HepG2 (cell line): ENCODE results near the gene IRF5. TPM values are rescaled to one million over a fixed set of nuclear protein-coding genes. Genes with fewer than 3 reads are reported as not detected.

Source experiments
- ATAC-seq: fragments of 200-7000 bp; cut with Tn5 transposase; 3 replicates; pipeline ENCODE4 v1.9.1; 2020; ENCODE audit warnings: mild to moderate bottlenecking, moderate library complexity
- BruUV-seq: library from RNA; stranded (reverse); fragments of 400-500 nt; replicated peaks from 2 replicates; lab custom pipeline; 2021; lab: Mats Ljungman, UMichigan
- CTCF ChIA-PET: fragments of 300-600 bp; formaldehyde crosslinking; extraction: SDS; loops from one replicate; lab custom pipeline; 2021; ENCODE audit warnings: low total read pairs, inconsistent platforms, low intra/inter-chr PET ratio; lab: Yijun Ruan, JAX
- POLR2A ChIA-PET: fragments of 350-600 bp; sonication (Branson Sonifier 250); formaldehyde crosslinking; loops from one replicate; lab custom pipeline; 2020; ENCODE audit warnings: antibody characterized with exemption, inconsistent platforms; lab: Yijun Ruan, JAX
- DNase-seq: peaks from one replicate; pipeline ENCODE4 v3.0.0-alpha.2; 2015; ENCODE audit warnings: low spot score
- FAIRE-seq: peaks from 3 replicates; lab custom pipeline; 2011; peaks lifted over from hg19 to GRCh38; lab: Jason Lieb, UNC
- H2AFZ ChIP-seq: one replicate; pipeline ENCODE4 v1.6.1; 2011; ENCODE audit warnings: low read length, inconsistent platforms
- H3K27ac ChIP-seq: fragments of 300-600 bp; 3 replicates; pipeline ENCODE4 v1.8.0; 2011; ENCODE audit warnings: mixed run types, mild to moderate bottlenecking, mixed read lengths, low read length, inconsistent platforms; ENCODE audit not compliant: insufficient read depth; ENCODE audit errors: extremely low read length
- H3K27me3 ChIP-seq, 2 experiments: fragments of 200-600 bp in 1 of 2; 2 replicates in 1 of 2; 3 replicates in 1 of 2; pipeline versions ENCODE4 v1.6.0 to v1.8.0; 2011; ENCODE audit warnings: low read length in 2 of 2, mild to moderate bottlenecking in 2 of 2, moderate library complexity in 2 of 2, inconsistent platforms in 1 of 2; ENCODE audit not compliant: insufficient read depth in 2 of 2, control insufficient read depth in 1 of 2
- H3K36me3 ChIP-seq, 2 experiments: fragments of 200-600 bp in 1 of 2; replicated peaks in 1 of 2; 2 replicates in 1 of 2; 3 replicates in 1 of 2; pipeline versions ENCODE4 v1.5.1 to v1.8.0; 2011; ENCODE audit warnings: low read length in 2 of 2, inconsistent platforms in 1 of 2; ENCODE audit not compliant: insufficient read depth in 2 of 2, control insufficient read depth in 1 of 2
- H3K4me1 ChIP-seq: 2 replicates; pipeline ENCODE4 v1.5.1; 2012; ENCODE audit warnings: low read length, inconsistent platforms; ENCODE audit not compliant: insufficient read depth
- H3K4me2 ChIP-seq: 2 replicates; pipeline ENCODE4 v1.6.0; 2011; ENCODE audit warnings: low read depth, low read length, inconsistent platforms
- H3K4me3 ChIP-seq, 3 experiments: fragments of 200-600 bp in 1 of 3; sonication (generic), shearing (Covaris generic) in 1 of 3; replicated peaks in 1 of 3; 2 replicates each; pipeline ENCODE4 v1.5.1; 2011 to 2016; ENCODE audit warnings: low read length in 3 of 3, inconsistent platforms in 2 of 3, low read depth in 2 of 3, mild to moderate bottlenecking in 2 of 3, control low read depth in 1 of 3, mixed read lengths in 1 of 3; ENCODE audit not compliant: insufficient read depth in 1 of 3
- H3K79me2 ChIP-seq: one replicate; pipeline ENCODE4 v1.6.1; 2011; ENCODE audit warnings: low read length, inconsistent platforms; ENCODE audit not compliant: insufficient read depth
- H3K9ac ChIP-seq: 2 replicates; pipeline ENCODE4 v1.6.0; 2011; ENCODE audit warnings: mild to moderate bottlenecking, low read depth, low read length, inconsistent platforms; ENCODE audit not compliant: insufficient read depth
- H3K9me3 ChIP-seq: 2 replicates; pipeline ENCODE4 v1.5.1; 2012; ENCODE audit warnings: mild to moderate bottlenecking, low read length
- H4K20me1 ChIP-seq: 2 replicates; pipeline ENCODE4 v1.6.0; 2011; ENCODE audit warnings: inconsistent platforms, mild to moderate bottlenecking, low read length, moderate library complexity; ENCODE audit not compliant: insufficient read depth
- CEBPZ ChIP-seq: IDR thresholded peaks from 2 replicates; pipeline ENCODE4 v1.6.1; 2012; ENCODE audit warnings: low read length, improper control_type of control experiment
- SATB2 ChIP-seq: sonication (generic); formaldehyde crosslinking; IDR thresholded peaks from 2 replicates; pipeline ENCODE4 v1.5.0; 2020; ENCODE audit warnings: missing genetic modification reagents
- SMAD9 ChIP-seq: sonication (generic); formaldehyde crosslinking; IDR thresholded peaks from 2 replicates; pipeline ENCODE4 v1.5.1; 2020; ENCODE audit warnings: mild to moderate bottlenecking, missing genetic modification reagents
- SMARCC2 ChIP-seq: fragments of 450-650 bp; IDR thresholded peaks from 2 replicates; pipeline ENCODE4 v1.6.1; 2017; ENCODE audit warnings: antibody characterized with exemption, mild to moderate bottlenecking
- TARDBP ChIP-seq: sonication (generic); formaldehyde crosslinking; IDR thresholded peaks from 2 replicates; pipeline ENCODE4 v1.8.0; 2022; ENCODE audit warnings: mild to moderate bottlenecking, missing genetic modification reagents
- ZNF30 ChIP-seq: sonication (generic); formaldehyde crosslinking; IDR thresholded peaks from 2 replicates; pipeline ENCODE4 v1.5.0; 2020; ENCODE audit warnings: mild to moderate bottlenecking, missing genetic modification reagents
- ZNF768 ChIP-seq: sonication (generic); formaldehyde crosslinking; IDR thresholded peaks from 2 replicates; pipeline ENCODE4 v1.4.0; 2020; ENCODE audit warnings: missing genetic modification reagents
- ZSCAN22 ChIP-seq: sonication (generic); formaldehyde crosslinking; IDR thresholded peaks from 2 replicates; pipeline ENCODE4 v1.4.0; 2020; ENCODE audit warnings: mild to moderate bottlenecking, missing genetic modification reagents
- WGBS: methylation state at CpG from one replicate; pipeline ENCODE4 v1.1.6; 2017; ENCODE audit warnings: low lambda C conversion rate; 5-methylcytosine and 5-hydroxymethylcytosine counted together
- in situ Hi-C: cut with HindIII; loops from 2 replicates; pipeline ENCODE4 v1.10.0; 2017; ENCODE audit warnings: low pct_unique_long_range_greater_than_20kb; ENCODE audit not compliant: extremely low pct_ligation_motif_present
- intact Hi-C: fragments of 100-400 bp; cut with micrococcal nuclease; formaldehyde crosslinking; loops from one replicate; pipeline ENCODE4 v1.10.0; 2022; ENCODE audit not compliant: unreplicated experiment
- polyA plus RNA-seq, 8 experiments: library from polyadenylated mRNA; depleted of rRNA in 3 of 8; stranded (reverse) in 7 of 8; unstranded in 1 of 8; fragments of >200 nt; fragmentation: Illumina TruSeq in 4 of 8; extraction: Trizol in 4 of 8; gene quantifications; 2 replicates each; pipeline versions ENCODE4 v1.2.1 to v1.2.3, GENCODE V29; 2011 to 2016; ENCODE audit warnings: low read depth in 4 of 8, missing spikeins in 1 of 8, mixed read lengths in 1 of 8; ENCODE audit not compliant: insufficient read depth in 1 of 8
- total RNA-seq, 5 experiments: library from RNA; depleted of rRNA; stranded (reverse); fragments of >200 nt; fragmentation: Illumina TruSeq; extraction: Trizol; gene quantifications; 2 replicates each; pipeline ENCODE4 v1.2.3, GENCODE V29; 2016; ENCODE audit warnings: low read depth in 1 of 5
- TF ChIP-seq, protein P1 (sequence below): sonication (generic); formaldehyde crosslinking; IDR thresholded peaks from 2 replicates; pipeline ENCODE4 v1.8.1; 2023; ENCODE audit warnings: mild to moderate bottlenecking, moderate library complexity, missing genetic modification reagents
- TF ChIP-seq, protein P2 (sequence below): sonication (generic); formaldehyde crosslinking; IDR thresholded peaks from 2 replicates; pipeline ENCODE4 v1.4.0; 2020; ENCODE audit warnings: missing genetic modification reagents

Gene IRF5
- total and polyA plus RNA-seq, 2 of the 13 experiments (the other 11 are each of a cell fraction or from before 2014, with no cell fraction given): 2.0 to 2.9 TPM

DNA sequence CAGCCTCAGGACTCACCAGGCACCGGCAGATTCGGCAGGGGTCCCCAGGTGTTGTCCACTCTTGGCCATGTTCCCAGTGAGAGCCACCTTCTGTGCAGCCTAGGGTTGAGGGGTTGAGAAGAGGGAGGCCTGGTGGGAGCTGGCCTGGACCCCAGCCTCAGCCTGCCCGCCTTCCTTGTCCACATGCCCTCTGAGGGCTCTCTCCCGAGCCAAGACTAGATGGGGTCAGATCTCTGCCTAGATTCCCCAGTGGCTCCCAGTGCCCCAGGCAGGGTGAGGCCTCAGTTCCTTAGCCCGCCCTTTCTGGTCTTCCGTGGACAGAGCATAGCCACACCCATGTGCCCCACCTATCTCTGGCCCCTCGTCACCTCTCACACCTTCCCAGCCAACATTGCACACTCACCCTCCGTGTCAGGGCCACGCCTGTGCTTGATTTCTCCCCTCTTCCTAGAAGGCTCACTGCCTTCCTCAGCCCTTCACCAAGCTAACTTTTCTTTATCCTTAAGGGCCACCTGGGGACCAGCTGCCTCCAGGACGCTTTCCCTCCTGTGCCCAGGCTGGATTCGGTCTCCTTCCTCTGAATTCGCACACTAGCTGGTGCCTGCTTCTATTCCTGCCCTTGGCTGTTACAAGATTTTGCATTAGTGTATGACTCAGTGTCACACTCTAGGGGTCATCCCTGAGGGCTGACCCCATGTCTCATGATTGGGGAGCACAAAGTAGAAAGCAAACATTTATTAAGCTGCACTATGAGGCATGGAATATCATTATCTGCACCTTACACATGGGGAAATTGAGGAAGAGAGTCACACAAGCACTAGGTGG lies 34.8 kb upstream of the IRF5 start (continued):
- TF ChIP-seq TARDBP (CRISPR knock-in tag) (no peak), CEBPZ (no peak), ZNF30 (CRISPR knock-in tag) (no peak)

GRCh38 chr7:128903621-128904361 lies 33.9 kb upstream of the IRF5 start:
- ATAC-seq: peak; percentile 21
- Histone ChIP-seq H3K4me1 (no peaks in the 10 kb centered on the region), H3K4me2 (no peak overlapping the region), H3K27me3 (peaks cover 0 to 11% of the 10 kb centered on the region in 2 experiments; a peak in 2 of 5 replicates), H2AFZ (no peak overlapping the region), H4K20me1 (no peaks in the 10 kb centered on the region), H3K9me3 (peaks cover 8% of the 10 kb centered on the region), H3K79me2 (no peaks in the 10 kb centered on the region), H3K36me3 (no peaks in the 10 kb centered on the region), H3K4me3 (no peak overlapping the region), H3K27ac (no peak overlapping the region), H3K9ac (no peak overlapping the region)
- no peak for FAIRE-seq
- in situ Hi-C loops: no loop called here
- no peak for TF ChIP-seq SMAD9 (CRISPR knock-in tag)
- TF ChIP-seq, protein P1, sequence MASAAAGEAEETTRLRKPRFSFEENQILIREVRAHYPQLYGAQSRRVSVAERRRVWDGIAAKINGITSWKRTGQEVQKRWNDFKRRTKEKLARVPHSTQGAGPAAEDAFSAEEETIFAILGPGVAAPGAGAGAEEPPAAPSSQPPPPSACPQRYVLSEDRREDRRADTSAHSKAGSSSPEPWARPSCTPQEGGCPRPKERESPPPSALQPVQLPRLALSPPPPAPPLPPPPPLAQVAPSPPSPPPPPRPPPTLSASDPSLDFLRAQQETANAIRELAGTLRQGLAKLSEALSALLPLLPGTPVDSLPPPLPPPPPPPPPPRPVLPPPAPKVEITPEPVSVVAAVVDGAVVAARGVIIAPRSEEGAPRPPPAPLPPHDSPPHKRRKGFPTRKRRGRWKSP (CRISPR knock-in tag): no peak
- no peak for TF ChIP-seq SATB2 (CRISPR knock-in tag)
- TF ChIP-seq ZSCAN22: no peak
- TF ChIP-seq SMARCC2: no peak
- TF ChIP-seq, protein P2, sequence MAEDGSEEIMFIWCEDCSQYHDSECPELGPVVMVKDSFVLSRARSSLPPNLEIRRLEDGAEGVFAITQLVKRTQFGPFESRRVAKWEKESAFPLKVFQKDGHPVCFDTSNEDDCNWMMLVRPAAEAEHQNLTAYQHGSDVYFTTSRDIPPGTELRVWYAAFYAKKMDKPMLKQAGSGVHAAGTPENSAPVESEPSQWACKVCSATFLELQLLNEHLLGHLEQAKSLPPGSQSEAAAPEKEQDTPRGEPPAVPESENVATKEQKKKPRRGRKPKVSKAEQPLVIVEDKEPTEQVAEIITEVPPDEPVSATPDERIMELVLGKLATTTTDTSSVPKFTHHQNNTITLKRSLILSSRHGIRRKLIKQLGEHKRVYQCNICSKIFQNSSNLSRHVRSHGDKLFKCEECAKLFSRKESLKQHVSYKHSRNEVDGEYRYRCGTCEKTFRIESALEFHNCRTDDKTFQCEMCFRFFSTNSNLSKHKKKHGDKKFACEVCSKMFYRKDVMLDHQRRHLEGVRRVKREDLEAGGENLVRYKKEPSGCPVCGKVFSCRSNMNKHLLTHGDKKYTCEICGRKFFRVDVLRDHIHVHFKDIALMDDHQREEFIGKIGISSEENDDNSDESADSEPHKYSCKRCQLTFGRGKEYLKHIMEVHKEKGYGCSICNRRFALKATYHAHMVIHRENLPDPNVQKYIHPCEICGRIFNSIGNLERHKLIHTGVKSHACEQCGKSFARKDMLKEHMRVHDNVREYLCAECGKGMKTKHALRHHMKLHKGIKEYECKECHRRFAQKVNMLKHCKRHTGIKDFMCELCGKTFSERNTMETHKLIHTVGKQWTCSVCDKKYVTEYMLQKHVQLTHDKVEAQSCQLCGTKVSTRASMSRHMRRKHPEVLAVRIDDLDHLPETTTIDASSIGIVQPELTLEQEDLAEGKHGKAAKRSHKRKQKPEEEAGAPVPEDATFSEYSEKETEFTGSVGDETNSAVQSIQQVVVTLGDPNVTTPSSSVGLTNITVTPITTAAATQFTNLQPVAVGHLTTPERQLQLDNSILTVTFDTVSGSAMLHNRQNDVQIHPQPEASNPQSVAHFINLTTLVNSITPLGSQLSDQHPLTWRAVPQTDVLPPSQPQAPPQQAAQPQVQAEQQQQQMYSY: no peak
- peak; percentile 1; the same call in 1 of the 2 replicates for TF ChIP-seq ZNF768
- no peak for DNase-seq
- WGBS: 9% methylated on average over 4 of the region's 14 CpGs
- ChIA-PET POLR2A (no interaction called here), CTCF (interaction anchor here (1.4 to 3.1 kb wide), 2 partner anchors 44 to 187 kb away, joined by 8 to 27 read pairs; no protein-coding TSS in a partner anchor)
- BruUV-seq: no TSS peak
- intact Hi-C loops: loop anchor here (1.0 to 2.0 kb wide), 2 partner anchors 33 to 188 kb away; partner anchors contain the start of gene IRF5
